GM23338 (cell line): ENCODE data around the gene FBXO46. TPM values are rescaled to one million over a fixed set of nuclear protein-coding genes. Genes with fewer than 3 reads are reported as not detected.
A peak's percentile ranks its signal among the peaks of the same experiment; 100 is the strongest.

Experiments used
- ATAC-seq: fragments of 200-7000 bp; cut with Tn5 transposase; 3 replicates; pipeline ENCODE4 v1.9.1; 2020
- DNase-seq: peaks from one replicate; pipeline ENCODE4 v3.0.0-alpha.2; 2015; ENCODE audit warnings: low spot score
- H2AFZ ChIP-seq: fragments of 200-600 bp; sonication (generic); 2 replicates; pipeline ENCODE4 v1.8.0; 2016; ENCODE audit warnings: antibody characterized with exemption, mild to moderate bottlenecking, moderate library complexity
- H3F3A ChIP-seq: fragments of 200-600 bp; sonication (generic); replicated peaks from 2 replicates; pipeline ENCODE4 v1.8.0; 2017; ENCODE audit warnings: antibody characterized with exemption, mixed run types, low read depth
- H3K27ac ChIP-seq: fragments of 200-600 bp; sonication (generic); 2 replicates; pipeline ENCODE4 v1.6.1; 2016; ENCODE audit warnings: low read depth
- H3K27me3 ChIP-seq: fragments of 200-600 bp; sonication (generic); 2 replicates; pipeline ENCODE4 v1.8.0; 2016; ENCODE audit warnings: mild to moderate bottlenecking, mixed run types, moderate library complexity; ENCODE audit not compliant: insufficient read depth
- H3K36me3 ChIP-seq: fragments of 200-600 bp; sonication (generic); 2 replicates; pipeline ENCODE4 v1.8.0; 2016; ENCODE audit warnings: mild to moderate bottlenecking; ENCODE audit not compliant: insufficient read depth
- H3K4me1 ChIP-seq: fragments of 200-600 bp; sonication (generic); 2 replicates; pipeline ENCODE4 v1.8.0; 2016; ENCODE audit warnings: mild to moderate bottlenecking, moderate library complexity; ENCODE audit not compliant: insufficient read depth
- H3K4me2 ChIP-seq: fragments of 200-600 bp; sonication (generic); 2 replicates; pipeline ENCODE4 v1.7.1; 2017; ENCODE audit warnings: mixed run types
- H3K4me3 ChIP-seq: fragments of 200-600 bp; sonication (generic); 2 replicates; pipeline ENCODE4 v1.6.1; 2016; ENCODE audit warnings: mixed run types
- H3K79me2 ChIP-seq: fragments of 200-600 bp; sonication (generic); replicated peaks from 2 replicates; pipeline ENCODE4 v1.8.0; 2017; ENCODE audit warnings: mild to moderate bottlenecking; ENCODE audit not compliant: insufficient read depth
- H3K9me2 ChIP-seq: fragments of 200-600 bp; sonication (generic); 2 replicates; pipeline ENCODE4 v1.8.0; 2017; ENCODE audit not compliant: insufficient read depth
- H4K20me1 ChIP-seq: fragments of 200-600 bp; sonication (generic); replicated peaks from 2 replicates; pipeline ENCODE4 v1.8.0; 2017; ENCODE audit warnings: mild to moderate bottlenecking; ENCODE audit not compliant: insufficient read depth
- H3K27ac Mint-ChIP-seq: 2 replicates; pipeline ENCODE4 v1.8.0; 2020; ENCODE audit warnings: inconsistent platforms, mild to moderate bottlenecking, moderate library complexity, mixed read lengths
- H3K27me3 Mint-ChIP-seq: 3 replicates; pipeline ENCODE4 v1.8.0; 2022; ENCODE audit warnings: low read depth, mild to moderate bottlenecking, moderate library complexity, mixed read lengths, inconsistent platforms; ENCODE audit not compliant: insufficient read depth, poor library complexity
- H3K36me3 Mint-ChIP-seq: 3 replicates; pipeline ENCODE4 v1.8.0; 2021; ENCODE audit warnings: low read depth, mild to moderate bottlenecking, inconsistent platforms, moderate library complexity, mixed read lengths
- H3K4me1 Mint-ChIP-seq: 3 replicates; pipeline ENCODE4 v1.8.0; 2020; ENCODE audit warnings: mild to moderate bottlenecking, inconsistent platforms, mixed read lengths
- H3K4me3 Mint-ChIP-seq: 3 replicates; pipeline ENCODE4 v1.8.0; 2021; ENCODE audit warnings: moderate library complexity, mild to moderate bottlenecking, inconsistent platforms, mixed read lengths
- H3K9me3 Mint-ChIP-seq: 3 replicates; pipeline ENCODE4 v1.8.0; 2020; ENCODE audit warnings: moderate library complexity, mild to moderate bottlenecking, inconsistent platforms, mixed read lengths
- CREB1 ChIP-seq: fragments of 250-450 bp; sonication (Bioruptor Pico); IDR thresholded peaks from 2 replicates; pipeline ENCODE4 v1.5.0; 2020; ENCODE audit warnings: low read depth, mild to moderate bottlenecking, moderate library complexity
- CTCF ChIP-seq, 2 experiments: fragments of 200-600 bp in 1 of 2; sonication (generic) in 1 of 2; conservative IDR thresholded peaks; 2 replicates each; pipeline versions ENCODE4 v1.5.1 to v1.6.1; 2016 to 2017; ENCODE audit warnings: antibody characterized with exemption in 2 of 2, low read depth in 2 of 2, mild to moderate bottlenecking in 2 of 2, moderate library complexity in 1 of 2
- EZH2 ChIP-seq: fragments of 200-600 bp; sonication (generic); IDR thresholded peaks from one replicate; pipeline ENCODE4 v1.8.0; 2017; ENCODE audit warnings: antibody characterized with exemption, mild to moderate bottlenecking, low read depth; ENCODE audit not compliant: unreplicated experiment
- EZH2phosphoT487 ChIP-seq: fragments of 200-600 bp; sonication (generic); IDR thresholded peaks from one replicate; pipeline ENCODE4 v1.8.1; 2018; ENCODE audit warnings: antibody characterized with exemption; ENCODE audit not compliant: unreplicated experiment
- JUNB ChIP-seq: IDR thresholded peaks from one replicate; pipeline ENCODE4 v1.6.1; 2016; ENCODE audit warnings: antibody characterized with exemption; ENCODE audit not compliant: unreplicated experiment
- NANOG ChIP-seq: IDR thresholded peaks from 2 replicates; pipeline ENCODE4 v1.6.1; 2016; ENCODE audit warnings: antibody characterized with exemption, borderline replicate concordance
- POLR2AphosphoS5 ChIP-seq: IDR thresholded peaks from 2 replicates; pipeline ENCODE4 v1.6.1; 2016; ENCODE audit warnings: antibody characterized with exemption, low read depth
- STAT1 ChIP-seq: IDR thresholded peaks from one replicate; pipeline ENCODE4 v1.6.1; 2016; ENCODE audit warnings: antibody characterized with exemption; ENCODE audit not compliant: unreplicated experiment
- ZNF114 ChIP-seq: fragments of 250-450 bp; sonication (Bioruptor Pico); IDR thresholded peaks from 2 replicates; pipeline ENCODE4 v1.5.0; 2020; ENCODE audit warnings: mild to moderate bottlenecking, moderate library complexity
- ZNF331 ChIP-seq: fragments of 250-450 bp; sonication (Bioruptor Pico); IDR thresholded peaks from 2 replicates; pipeline ENCODE4 v1.5.0; 2020; ENCODE audit warnings: low read depth, mild to moderate bottlenecking, moderate library complexity
- polyA plus RNA-seq: library from polyadenylated mRNA; unstranded; fragments of >200 nt; fragmentation: Nextera tagmentation; extraction: Ambion mirVana; gene quantifications from 2 replicates; pipeline ENCODE4 v1.2.1, GENCODE V29; 2016
- total RNA-seq: library from RNA; depleted of rRNA; stranded (reverse); fragments of >200 nt; shearing (Covaris generic); gene quantifications from 2 replicates; pipeline ENCODE4 v1.2.3, GENCODE V29; 2014
- TF ChIP-seq, protein P1 (sequence below): fragments of 250-450 bp; sonication (Bioruptor Pico); IDR thresholded peaks from 2 replicates; pipeline ENCODE4 v1.5.0; 2020; ENCODE audit warnings: mild to moderate bottlenecking, moderate library complexity
- TF ChIP-seq, protein P2 (sequence below): IDR thresholded peaks from one replicate; pipeline ENCODE4 v1.6.1; 2018; ENCODE audit warnings: antibody characterized with exemption; ENCODE audit not compliant: unreplicated experiment
- TF ChIP-seq, protein P3 (sequence below): IDR thresholded peaks from 2 replicates; pipeline ENCODE4 v1.6.1; 2016; ENCODE audit warnings: antibody characterized with exemption

The FBXO46 gene
- total and polyA plus RNA-seq, 2 experiments from 2014 or later, result 9.4 to 35.8 TPM

GRCh38 chr19:45747513-45747912, 16.8 kb upstream of the FBXO46 start:
- Histone ChIP-seq H3K27ac (no peak overlapping the region), H3K4me2 (no peak overlapping the region), H3K4me3 (no peak overlapping the region), H3K4me1 (no peaks in the 10 kb centered on the region; the same call in 1 of the 2 replicates), H3K36me3 (no peaks in the 10 kb centered on the region), H3K27me3 (no peaks in the 10 kb centered on the region), H4K20me1 (no peaks in the 10 kb centered on the region), H3F3A (0 out of 2 replicates have a peak, but pooled peaks cover 6% of the 10 kb centered on the region), H2AFZ (0 out of 2 replicates have a peak overlapping the region, but pooled peaks have one; percentile 7), H3K79me2 (no peaks in the 10 kb centered on the region), H3K9me2 (no peaks in the 10 kb centered on the region)
- Mint-ChIP-seq H3K4me3 (no peak overlapping the region), H3K36me3 (no peaks in the 10 kb centered on the region), H3K4me1 (no peaks in the 10 kb centered on the region; the same call in 2 of the 3 replicates), H3K27me3 (peaks cover 3% of the 10 kb centered on the region), H3K27ac (no peak overlapping the region), H3K9me3 (no peaks in the 10 kb centered on the region)
- DNase-seq (no peak), ATAC-seq (no peak)
- no peak for TF ChIP-seq EZH2
- TF ChIP-seq ZNF331, result no peak
- TF ChIP-seq ZNF114 (CRISPR knock-in tag), result no peak
- no peak for TF ChIP-seq EZH2phosphoT487
- TF ChIP-seq, protein P1, sequence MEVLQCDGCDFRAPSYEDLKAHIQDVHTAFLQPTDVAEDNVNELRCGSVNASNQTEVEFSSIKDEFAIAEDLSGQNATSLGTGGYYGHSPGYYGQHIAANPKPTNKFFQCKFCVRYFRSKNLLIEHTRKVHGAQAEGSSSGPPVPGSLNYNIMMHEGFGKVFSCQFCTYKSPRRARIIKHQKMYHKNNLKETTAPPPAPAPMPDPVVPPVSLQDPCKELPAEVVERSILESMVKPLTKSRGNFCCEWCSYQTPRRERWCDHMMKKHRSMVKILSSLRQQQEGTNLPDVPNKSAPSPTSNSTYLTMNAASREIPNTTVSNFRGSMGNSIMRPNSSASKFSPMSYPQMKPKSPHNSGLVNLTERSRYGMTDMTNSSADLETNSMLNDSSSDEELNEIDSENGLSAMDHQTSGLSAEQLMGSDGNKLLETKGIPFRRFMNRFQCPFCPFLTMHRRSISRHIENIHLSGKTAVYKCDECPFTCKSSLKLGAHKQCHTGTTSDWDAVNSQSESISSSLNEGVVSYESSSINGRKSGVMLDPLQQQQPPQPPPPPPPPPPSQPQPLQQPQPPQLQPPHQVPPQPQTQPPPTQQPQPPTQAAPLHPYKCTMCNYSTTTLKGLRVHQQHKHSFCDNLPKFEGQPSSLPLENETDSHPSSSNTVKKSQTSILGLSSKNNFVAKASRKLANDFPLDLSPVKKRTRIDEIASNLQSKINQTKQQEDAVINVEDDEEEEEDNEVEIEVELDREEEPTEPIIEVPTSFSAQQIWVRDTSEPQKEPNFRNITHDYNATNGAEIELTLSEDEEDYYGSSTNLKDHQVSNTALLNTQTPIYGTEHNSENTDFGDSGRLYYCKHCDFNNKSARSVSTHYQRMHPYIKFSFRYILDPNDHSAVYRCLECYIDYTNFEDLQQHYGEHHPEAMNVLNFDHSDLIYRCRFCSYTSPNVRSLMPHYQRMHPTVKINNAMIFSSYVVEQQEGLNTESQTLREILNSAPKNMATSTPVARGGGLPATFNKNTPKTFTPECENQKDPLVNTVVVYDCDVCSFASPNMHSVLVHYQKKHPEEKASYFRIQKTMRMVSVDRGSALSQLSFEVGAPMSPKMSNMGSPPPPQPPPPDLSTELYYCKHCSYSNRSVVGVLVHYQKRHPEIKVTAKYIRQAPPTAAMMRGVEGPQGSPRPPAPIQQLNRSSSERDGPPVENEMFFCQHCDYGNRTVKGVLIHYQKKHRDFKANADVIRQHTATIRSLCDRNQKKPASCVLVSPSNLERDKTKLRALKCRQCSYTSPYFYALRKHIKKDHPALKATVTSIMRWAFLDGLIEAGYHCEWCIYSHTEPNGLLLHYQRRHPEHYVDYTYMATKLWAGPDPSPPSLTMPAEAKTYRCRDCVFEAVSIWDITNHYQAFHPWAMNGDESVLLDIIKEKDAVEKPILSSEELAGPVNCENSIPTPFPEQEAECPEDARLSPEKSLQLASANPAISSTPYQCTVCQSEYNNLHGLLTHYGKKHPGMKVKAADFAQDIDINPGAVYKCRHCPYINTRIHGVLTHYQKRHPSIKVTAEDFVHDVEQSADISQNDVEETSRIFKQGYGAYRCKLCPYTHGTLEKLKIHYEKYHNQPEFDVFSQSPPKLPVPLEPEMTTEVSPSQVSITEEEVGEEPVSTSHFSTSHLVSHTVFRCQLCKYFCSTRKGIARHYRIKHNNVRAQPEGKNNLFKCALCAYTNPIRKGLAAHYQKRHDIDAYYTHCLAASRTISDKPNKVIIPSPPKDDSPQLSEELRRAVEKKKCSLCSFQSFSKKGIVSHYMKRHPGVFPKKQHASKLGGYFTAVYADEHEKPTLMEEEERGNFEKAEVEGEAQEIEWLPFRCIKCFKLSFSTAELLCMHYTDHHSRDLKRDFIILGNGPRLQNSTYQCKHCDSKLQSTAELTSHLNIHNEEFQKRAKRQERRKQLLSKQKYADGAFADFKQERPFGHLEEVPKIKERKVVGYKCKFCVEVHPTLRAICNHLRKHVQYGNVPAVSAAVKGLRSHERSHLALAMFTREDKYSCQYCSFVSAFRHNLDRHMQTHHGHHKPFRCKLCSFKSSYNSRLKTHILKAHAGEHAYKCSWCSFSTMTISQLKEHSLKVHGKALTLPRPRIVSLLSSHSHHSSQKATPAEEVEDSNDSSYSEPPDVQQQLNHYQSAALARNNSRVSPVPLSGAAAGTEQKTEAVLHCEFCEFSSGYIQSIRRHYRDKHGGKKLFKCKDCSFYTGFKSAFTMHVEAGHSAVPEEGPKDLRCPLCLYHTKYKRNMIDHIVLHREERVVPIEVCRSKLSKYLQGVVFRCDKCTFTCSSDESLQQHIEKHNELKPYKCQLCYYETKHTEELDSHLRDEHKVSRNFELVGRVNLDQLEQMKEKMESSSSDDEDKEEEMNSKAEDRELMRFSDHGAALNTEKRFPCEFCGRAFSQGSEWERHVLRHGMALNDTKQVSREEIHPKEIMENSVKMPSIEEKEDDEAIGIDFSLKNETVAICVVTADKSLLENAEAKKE (CRISPR knock-in tag), result no peak
- TF ChIP-seq, protein P2, sequence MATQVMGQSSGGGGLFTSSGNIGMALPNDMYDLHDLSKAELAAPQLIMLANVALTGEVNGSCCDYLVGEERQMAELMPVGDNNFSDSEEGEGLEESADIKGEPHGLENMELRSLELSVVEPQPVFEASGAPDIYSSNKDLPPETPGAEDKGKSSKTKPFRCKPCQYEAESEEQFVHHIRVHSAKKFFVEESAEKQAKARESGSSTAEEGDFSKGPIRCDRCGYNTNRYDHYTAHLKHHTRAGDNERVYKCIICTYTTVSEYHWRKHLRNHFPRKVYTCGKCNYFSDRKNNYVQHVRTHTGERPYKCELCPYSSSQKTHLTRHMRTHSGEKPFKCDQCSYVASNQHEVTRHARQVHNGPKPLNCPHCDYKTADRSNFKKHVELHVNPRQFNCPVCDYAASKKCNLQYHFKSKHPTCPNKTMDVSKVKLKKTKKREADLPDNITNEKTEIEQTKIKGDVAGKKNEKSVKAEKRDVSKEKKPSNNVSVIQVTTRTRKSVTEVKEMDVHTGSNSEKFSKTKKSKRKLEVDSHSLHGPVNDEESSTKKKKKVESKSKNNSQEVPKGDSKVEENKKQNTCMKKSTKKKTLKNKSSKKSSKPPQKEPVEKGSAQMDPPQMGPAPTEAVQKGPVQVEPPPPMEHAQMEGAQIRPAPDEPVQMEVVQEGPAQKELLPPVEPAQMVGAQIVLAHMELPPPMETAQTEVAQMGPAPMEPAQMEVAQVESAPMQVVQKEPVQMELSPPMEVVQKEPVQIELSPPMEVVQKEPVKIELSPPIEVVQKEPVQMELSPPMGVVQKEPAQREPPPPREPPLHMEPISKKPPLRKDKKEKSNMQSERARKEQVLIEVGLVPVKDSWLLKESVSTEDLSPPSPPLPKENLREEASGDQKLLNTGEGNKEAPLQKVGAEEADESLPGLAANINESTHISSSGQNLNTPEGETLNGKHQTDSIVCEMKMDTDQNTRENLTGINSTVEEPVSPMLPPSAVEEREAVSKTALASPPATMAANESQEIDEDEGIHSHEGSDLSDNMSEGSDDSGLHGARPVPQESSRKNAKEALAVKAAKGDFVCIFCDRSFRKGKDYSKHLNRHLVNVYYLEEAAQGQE, result no peak
- TF ChIP-seq, protein P3, sequence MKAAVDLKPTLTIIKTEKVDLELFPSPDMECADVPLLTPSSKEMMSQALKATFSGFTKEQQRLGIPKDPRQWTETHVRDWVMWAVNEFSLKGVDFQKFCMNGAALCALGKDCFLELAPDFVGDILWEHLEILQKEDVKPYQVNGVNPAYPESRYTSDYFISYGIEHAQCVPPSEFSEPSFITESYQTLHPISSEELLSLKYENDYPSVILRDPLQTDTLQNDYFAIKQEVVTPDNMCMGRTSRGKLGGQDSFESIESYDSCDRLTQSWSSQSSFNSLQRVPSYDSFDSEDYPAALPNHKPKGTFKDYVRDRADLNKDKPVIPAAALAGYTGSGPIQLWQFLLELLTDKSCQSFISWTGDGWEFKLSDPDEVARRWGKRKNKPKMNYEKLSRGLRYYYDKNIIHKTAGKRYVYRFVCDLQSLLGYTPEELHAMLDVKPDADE, result no peak
- no peak for TF ChIP-seq CTCF (conservative IDR thresholded peaks at IDR 0.05; ENCODE audit: low read depth in 2 of 2)
- no peak for TF ChIP-seq STAT1
- no peak for TF ChIP-seq NANOG
- no peak for TF ChIP-seq JUNB
- TF ChIP-seq POLR2AphosphoS5, result no peak
- no peak for TF ChIP-seq CREB1 (CRISPR knock-in tag)
